Breast epithelium (tissue), 4 donors: Measurements from ENCODE around the gene CFAP141. TPM values are rescaled to one million over a fixed set of nuclear protein-coding genes. Genes with fewer than 3 reads are reported as not detected.
"Not testable (repeated sequence)": the region's sequence is repeated elsewhere in the genome, so short reads cannot be mapped to it uniquely, and the experiment has no call there.

Source experiments
- DNase-seq, 2 donors: peaks; one replicate each; pipeline ENCODE4 v3.0.0-alpha.2; 2019; ENCODE audit warnings: low spot score in 2 of 2
- H3K27ac ChIP-seq, 2 donors: fragments of 200-600 bp; sonication (generic) in 1 of 2; one replicate each; pipeline ENCODE4 v1.5.1; 2016 to 2019; ENCODE audit warnings: mild to moderate bottlenecking in 1 of 2
- H3K27me3 ChIP-seq, 2 donors: fragments of 200-600 bp; sonication (generic) in 1 of 2; one replicate each; pipeline versions ENCODE4 v1.5.1 to v1.6.0; 2017 to 2019; ENCODE audit warnings: control low read depth in 1 of 2, mild to moderate bottlenecking in 1 of 2
- H3K36me3 ChIP-seq: fragments of 200-600 bp; one replicate; pipeline ENCODE4 v1.5.1; 2019
- H3K4me1 ChIP-seq, 2 donors: fragments of 200-600 bp; sonication (generic); one replicate each; pipeline ENCODE4 v1.5.1; 2016 to 2019; ENCODE audit warnings: control low read depth in 1 of 2
- H3K4me3 ChIP-seq, 3 donors: fragments of 200-600 bp; sonication (generic); 1 replicate in 2 of 3; 2 replicates in 1 of 3; pipeline ENCODE4 v1.5.1; 2016 to 2019; ENCODE audit warnings: mild to moderate bottlenecking in 3 of 3, moderate library complexity in 2 of 3
- H3K9me3 ChIP-seq, 2 donors: fragments of 200-600 bp; sonication (generic) in 1 of 2; one replicate each; pipeline ENCODE4 v1.5.1; 2016 to 2019; ENCODE audit warnings: control low read depth in 1 of 2
- CTCF ChIP-seq, 3 donors: fragments of 450-650 bp; IDR thresholded peaks; one replicate each; pipeline ENCODE4 v1.5.1; 2016 to 2017; ENCODE audit warnings: antibody characterized with exemption in 3 of 3, mild to moderate bottlenecking in 3 of 3, moderate library complexity in 3 of 3
- POLR2A ChIP-seq: fragments of 450-650 bp; IDR thresholded peaks from one replicate; pipeline ENCODE4 v1.6.1; 2016; ENCODE audit warnings: antibody characterized with exemption, mild to moderate bottlenecking, moderate library complexity
- POLR2AphosphoS5 ChIP-seq, 3 donors: sonication (generic); formaldehyde crosslinking; IDR thresholded peaks; one replicate each; pipeline ENCODE4 v1.6.1; 2017; ENCODE audit warnings: antibody characterized with exemption in 3 of 3
- intact Hi-C: fragments of 100-400 bp; cut with DNase I; formaldehyde crosslinking; loops from one replicate; pipeline ENCODE4 v1.15.1; 2023; ENCODE audit warnings: low total_unique reads
- total RNA-seq, 3 donors: library from RNA; depleted of rRNA; stranded (reverse); fragments of >200 nt; gene quantifications; one replicate each; pipeline ENCODE4 v1.1.0, GENCODE V29; 2016

Gene CFAP141
- total RNA-seq, 3 donors from 2014 or later, result not detected

GRCh38 chr1:154237880-154238506, 31.9 kb upstream of the CFAP141 start:
- Histone ChIP-seq H3K36me3 (no peaks in the 10 kb centered on the region), H3K27me3 (no peaks in the 10 kb centered on the region), H3K4me3 (no peak overlapping the region), H3K27ac (no peak overlapping the region), H3K4me1 (no peaks in the 10 kb centered on the region), H3K9me3 (no peaks in the 10 kb centered on the region)
- DNase-seq, result no peak
- TF ChIP-seq POLR2AphosphoS5 (IDR thresholded peaks at IDR 0.05), result no peak
- no peak for TF ChIP-seq CTCF (IDR thresholded peaks at IDR 0.05)
- TF ChIP-seq POLR2A, result no peak
- intact Hi-C loops, result no loop called here

- no peak overlapping the region for H3K27ac ChIP-seq
- no peaks in the 10 kb centered on the region for H3K27me3 ChIP-seq
- no peak overlapping the region for H3K4me3 ChIP-seq
- TF ChIP-seq POLR2AphosphoS5 (IDR thresholded peaks at IDR 0.05), result no peak
- TF ChIP-seq CTCF (IDR thresholded peaks at IDR 0.05), result no peak
- no peak for TF ChIP-seq POLR2A
- DNase-seq, result no peak
- no peaks in the 10 kb centered on the region for H3K9me3 ChIP-seq
- no peaks in the 10 kb centered on the region for H3K4me1 ChIP-seq
- intact Hi-C loops, result no loop called here
- H3K36me3 ChIP-seq, result no peaks in the 10 kb centered on the region
Measured at GRCh38 chr1:154237435-154237834, 31.3 kb upstream of the CFAP141 start.

GRCh38 chr1:154236855-154237254, 30.7 kb upstream of the CFAP141 start:
- H3K9me3 ChIP-seq, result no peaks in the 10 kb centered on the region
- no peaks in the 10 kb centered on the region for H3K4me1 ChIP-seq
- intact Hi-C loops, result no loop called here
- no peaks in the 10 kb centered on the region for H3K27me3 ChIP-seq
- H3K36me3 ChIP-seq, result no peaks in the 10 kb centered on the region
- no peak for DNase-seq
- H3K27ac ChIP-seq, result no peak overlapping the region
- no peak for TF ChIP-seq POLR2A
- TF ChIP-seq CTCF (IDR thresholded peaks at IDR 0.05), result no peak
- TF ChIP-seq POLR2AphosphoS5 (IDR thresholded peaks at IDR 0.05), result no peak
- H3K4me3 ChIP-seq, result no peak overlapping the region

GRCh38 chr1:154233127-154233526, 27.0 kb upstream of the CFAP141 start:
- DNase-seq, H3K27me3 ChIP-seq, H3K27ac ChIP-seq, H3K36me3 ChIP-seq, H3K4me1 ChIP-seq, H3K4me3 ChIP-seq, intact Hi-C loops, H3K9me3 ChIP-seq: not testable (repeated sequence)

GRCh38 chr1:154231112-154231511, 25.0 kb upstream of the CFAP141 start:
- H3K4me3 ChIP-seq, H3K27me3 ChIP-seq, H3K36me3 ChIP-seq, intact Hi-C loops, H3K9me3 ChIP-seq, H3K27ac ChIP-seq, DNase-seq, H3K4me1 ChIP-seq: not testable (repeated sequence)

- Histone ChIP-seq H3K27ac (no peak overlapping the region), H3K4me1 (peaks cover 0 to 11% of the 10 kb centered on the region in 2 donors), H3K4me3 (no peak overlapping the region), H3K36me3 (no peaks in the 10 kb centered on the region), H3K27me3 (no peaks in the 10 kb centered on the region), H3K9me3 (no peaks in the 10 kb centered on the region)
- intact Hi-C loops, result no loop called here
- DNase-seq, result no peak
- TF ChIP-seq POLR2A, result no peak
- no peak for TF ChIP-seq POLR2AphosphoS5 (IDR thresholded peaks at IDR 0.05)
- no peak for TF ChIP-seq CTCF (IDR thresholded peaks at IDR 0.05)
Measured at GRCh38 chr1:154225370-154225769, 19.2 kb upstream of the CFAP141 start.
